Esophagus mucosa (tissue), 1 donor: ENCODE data around the gene LAMTOR3. TPM values are rescaled to one million over a fixed set of nuclear protein-coding genes. Genes with fewer than 3 reads are reported as not detected.
A peak's percentile ranks its signal among the peaks of the same experiment; 100 is the strongest.
"Not testable (repeated sequence)": the region's sequence is repeated elsewhere in the genome, so short reads cannot be mapped to it uniquely, and the experiment has no call there.

ENCODE experiments used
- ATAC-seq: fragments of 200-7000 bp; cut with Tn5 transposase; one replicate; pipeline ENCODE4 v1.9.1; 2020
- total RNA-seq: library from RNA; stranded (reverse); gene quantifications from one replicate; pipeline ENCODE4 v1.2.4, GENCODE V29; 2023
- donor health status: DM: yes; HTN: yes; CAD: no.

LAMTOR3 gene
- total RNA-seq, 1 donor from 2014 or later = 36.8 TPM

DNA sequence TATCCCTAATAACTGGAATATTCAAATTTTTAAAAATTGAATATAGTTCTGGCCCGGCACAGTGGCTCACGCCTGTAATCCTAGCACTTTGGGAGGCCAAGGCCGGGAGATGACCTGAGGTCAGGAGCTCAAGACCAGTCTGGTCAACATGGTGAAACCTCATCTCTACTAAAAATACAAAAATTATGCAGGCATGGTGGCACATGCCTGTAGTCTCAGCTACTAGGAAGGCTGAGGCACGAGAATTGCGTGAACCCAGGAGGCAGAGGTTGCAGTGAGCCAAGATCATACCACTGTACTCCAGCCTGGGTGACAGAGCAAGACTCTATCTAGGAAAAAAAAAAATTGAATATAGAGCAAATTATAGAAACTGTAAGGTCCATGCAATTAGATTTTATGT lies 64.2 kb downstream of the LAMTOR3 start:
- not testable (repeated sequence) for ATAC-seq

DNA sequence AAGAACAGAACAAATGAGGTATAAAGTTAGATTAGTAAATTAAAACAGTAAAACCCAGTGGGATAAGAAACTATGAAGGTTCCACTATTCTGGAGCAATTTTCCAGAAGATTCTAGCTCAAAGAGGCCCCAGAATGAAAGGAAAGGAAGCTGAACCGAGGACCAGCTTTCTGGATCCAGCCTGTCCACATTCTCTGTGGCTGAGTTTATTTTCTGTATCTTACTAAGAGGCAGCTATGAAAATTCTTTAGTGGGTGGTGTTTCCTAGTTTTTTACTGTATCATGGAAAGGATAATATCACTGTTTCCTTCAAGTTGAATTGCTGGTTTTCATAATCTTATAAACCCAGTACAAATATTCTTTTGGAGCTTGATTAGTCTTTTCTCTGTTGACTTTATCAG lies 65.8 kb downstream of the LAMTOR3 start:
- peak; percentile 67 for ATAC-seq

Other genes starting within 250 kb of the LAMTOR3 start
- not detected for gene C4orf54, start 236.6 kb downstream of the LAMTOR3 start, total RNA-seq
- 54.7 TPM for gene DAPP1, start 77.6 kb downstream of the LAMTOR3 start, total RNA-seq
- 22.2 TPM for gene DNAJB14, start 52.2 kb upstream of the LAMTOR3 start, total RNA-seq
- 237 TPM for gene H2AZ1, start 55.8 kb upstream of the LAMTOR3 start, total RNA-seq